Measurements from ENCODE around the gene MEDAG.

Gene MEDAG

DNA sequence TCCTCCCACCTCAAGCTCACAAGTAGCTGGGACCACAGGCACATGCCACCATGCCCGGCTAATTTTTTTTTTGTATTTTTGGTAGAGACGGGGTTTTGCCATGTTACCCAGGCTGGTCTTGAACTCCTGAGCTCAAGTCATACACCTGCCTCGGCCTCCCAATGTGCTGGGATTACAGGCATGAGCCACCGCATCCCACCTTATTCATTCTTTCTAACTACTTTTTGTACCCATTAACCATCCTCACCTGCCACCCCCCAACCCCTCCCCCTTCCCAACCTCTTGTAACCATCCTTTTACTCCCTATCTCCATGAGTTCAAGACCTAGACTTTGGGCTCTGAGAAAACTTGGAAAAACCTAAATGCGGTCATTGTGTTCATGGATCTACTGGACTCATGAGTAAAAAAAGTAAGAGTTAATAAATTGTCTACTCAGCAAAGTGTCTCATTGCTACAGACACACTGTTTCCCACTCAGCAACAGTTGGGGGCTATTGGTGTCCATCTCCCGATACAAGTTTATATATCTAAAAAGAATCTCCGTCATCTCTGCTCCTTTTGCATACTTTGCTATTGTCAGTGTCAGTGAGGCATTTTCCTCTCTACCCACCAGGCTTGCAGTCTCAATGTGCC is 44.1 kb upstream of the MEDAG start:
- ATAC-seq: no peak
- TF ChIP-seq PPARA (CRISPR knock-in tag; IDR thresholded peaks at IDR 0.05; ENCODE audit: borderline replicate concordance): no peak
- TF ChIP-seq POU6F1 (CRISPR knock-in tag; IDR thresholded peaks at IDR 0.05; ENCODE audit: borderline replicate concordance, low read depth): no peak
- TF ChIP-seq ISL1 (CRISPR knock-in tag; IDR thresholded peaks at IDR 0.05): no peak
- no peak for TF ChIP-seq ZFP30 (CRISPR knock-in tag; IDR thresholded peaks at IDR 0.05)
- no peak for TF ChIP-seq PATZ1 (CRISPR knock-in tag; IDR thresholded peaks at IDR 0.05; ENCODE audit: borderline replicate concordance)
- no peak for TF ChIP-seq TCF4 (CRISPR knock-in tag; IDR thresholded peaks at IDR 0.05; ENCODE audit: borderline replicate concordance)
- no peak for TF ChIP-seq ZC3H10 (CRISPR knock-in tag; IDR thresholded peaks at IDR 0.05)
- no peak for TF ChIP-seq ARNTL (CRISPR knock-in tag; IDR thresholded peaks at IDR 0.05; ENCODE audit: borderline replicate concordance, low read depth)
- TF ChIP-seq ZNF8 (CRISPR knock-in tag; IDR thresholded peaks at IDR 0.05): no peak
- no peak for TF ChIP-seq SNAI2 (CRISPR knock-in tag; IDR thresholded peaks at IDR 0.05)
- TF ChIP-seq, protein P1, sequence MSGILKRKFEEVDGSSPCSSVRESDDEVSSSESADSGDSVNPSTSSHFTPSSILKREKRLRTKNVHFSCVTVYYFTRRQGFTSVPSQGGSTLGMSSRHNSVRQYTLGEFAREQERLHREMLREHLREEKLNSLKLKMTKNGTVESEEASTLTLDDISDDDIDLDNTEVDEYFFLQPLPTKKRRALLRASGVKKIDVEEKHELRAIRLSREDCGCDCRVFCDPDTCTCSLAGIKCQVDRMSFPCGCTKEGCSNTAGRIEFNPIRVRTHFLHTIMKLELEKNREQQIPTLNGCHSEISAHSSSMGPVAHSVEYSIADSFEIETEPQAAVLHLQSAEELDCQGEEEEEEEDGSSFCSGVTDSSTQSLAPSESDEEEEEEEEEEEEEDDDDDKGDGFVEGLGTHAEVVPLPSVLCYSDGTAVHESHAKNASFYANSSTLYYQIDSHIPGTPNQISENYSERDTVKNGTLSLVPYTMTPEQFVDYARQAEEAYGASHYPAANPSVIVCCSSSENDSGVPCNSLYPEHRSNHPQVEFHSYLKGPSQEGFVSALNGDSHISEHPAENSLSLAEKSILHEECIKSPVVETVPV (CRISPR knock-in tag; IDR thresholded peaks at IDR 0.05): no peak
- no peak for TF ChIP-seq CREB5 (CRISPR knock-in tag; IDR thresholded peaks at IDR 0.05; ENCODE audit: low read depth)

- TF ChIP-seq ZNF8 (CRISPR knock-in tag; IDR thresholded peaks at IDR 0.05) (no peak), ZFP3 (CRISPR knock-in tag; IDR thresholded peaks at IDR 0.05) (no peak), OSR1 (CRISPR knock-in tag; IDR thresholded peaks at IDR 0.05) (no peak), PATZ1 (CRISPR knock-in tag; IDR thresholded peaks at IDR 0.05; ENCODE audit: borderline replicate concordance) (no peak), ESRRG (CRISPR knock-in tag; IDR thresholded peaks at IDR 0.05) (no peak), TSHZ2 (CRISPR knock-in tag; IDR thresholded peaks at IDR 0.05) (no peak), POU6F1 (CRISPR knock-in tag; IDR thresholded peaks at IDR 0.05; ENCODE audit: borderline replicate concordance, low read depth) (no peak), ZNF70 (CRISPR knock-in tag; IDR thresholded peaks at IDR 0.05) (no peak), CREB5 (CRISPR knock-in tag; IDR thresholded peaks at IDR 0.05; ENCODE audit: low read depth) (no peak), ZC3H10 (CRISPR knock-in tag; IDR thresholded peaks at IDR 0.05) (no peak), ZNF565 (CRISPR knock-in tag; conservative IDR thresholded peaks at IDR 0.05; ENCODE audit: low read depth) (no peak), RARB (CRISPR knock-in tag; IDR thresholded peaks at IDR 0.05) (no peak), ARNTL (CRISPR knock-in tag; IDR thresholded peaks at IDR 0.05; ENCODE audit: borderline replicate concordance, low read depth) (no peak), PPARA (CRISPR knock-in tag; IDR thresholded peaks at IDR 0.05; ENCODE audit: borderline replicate concordance) (no peak), ISL1 (CRISPR knock-in tag; IDR thresholded peaks at IDR 0.05) (no peak), SNAI2 (CRISPR knock-in tag; IDR thresholded peaks at IDR 0.05) (no peak), ZFP30 (CRISPR knock-in tag; IDR thresholded peaks at IDR 0.05) (no peak), BACH2 (CRISPR knock-in tag; IDR thresholded peaks at IDR 0.05; ENCODE audit: borderline replicate concordance) (no peak), GLIS3 (CRISPR knock-in tag; IDR thresholded peaks at IDR 0.05) (no peak)
- ATAC-seq: no peak
Measured at GRCh38 chr13:30862707-30863106, 43.4 kb upstream of the MEDAG start.
